Measurements from ENCODE around the gene CCNYL1. TPM values are rescaled to one million over a fixed set of nuclear protein-coding genes. Genes with fewer than 3 reads are reported as not detected.

Gene CCNYL1
- polyA plus RNA-seq, 1 of the 3 experiments (the other 2 are of a cell fraction) = 8.7 TPM

- TF ChIP-seq, protein P1, sequence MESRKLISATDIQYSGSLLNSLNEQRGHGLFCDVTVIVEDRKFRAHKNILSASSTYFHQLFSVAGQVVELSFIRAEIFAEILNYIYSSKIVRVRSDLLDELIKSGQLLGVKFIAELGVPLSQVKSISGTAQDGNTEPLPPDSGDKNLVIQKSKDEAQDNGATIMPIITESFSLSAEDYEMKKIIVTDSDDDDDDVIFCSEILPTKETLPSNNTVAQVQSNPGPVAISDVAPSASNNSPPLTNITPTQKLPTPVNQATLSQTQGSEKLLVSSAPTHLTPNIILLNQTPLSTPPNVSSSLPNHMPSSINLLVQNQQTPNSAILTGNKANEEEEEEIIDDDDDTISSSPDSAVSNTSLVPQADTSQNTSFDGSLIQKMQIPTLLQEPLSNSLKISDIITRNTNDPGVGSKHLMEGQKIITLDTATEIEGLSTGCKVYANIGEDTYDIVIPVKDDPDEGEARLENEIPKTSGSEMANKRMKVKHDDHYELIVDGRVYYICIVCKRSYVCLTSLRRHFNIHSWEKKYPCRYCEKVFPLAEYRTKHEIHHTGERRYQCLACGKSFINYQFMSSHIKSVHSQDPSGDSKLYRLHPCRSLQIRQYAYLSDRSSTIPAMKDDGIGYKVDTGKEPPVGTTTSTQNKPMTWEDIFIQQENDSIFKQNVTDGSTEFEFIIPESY (IDR thresholded peaks at IDR 0.05; ENCODE audit: borderline replicate concordance, low read depth) = no peak
- TF ChIP-seq MEF2A (IDR thresholded peaks at IDR 0.05; ENCODE audit: borderline replicate concordance, low read depth) = no peak
- no peak for TF ChIP-seq FOXM1 (IDR thresholded peaks at IDR 0.05; ENCODE audit: low read depth)
- TF ChIP-seq, protein P2, sequence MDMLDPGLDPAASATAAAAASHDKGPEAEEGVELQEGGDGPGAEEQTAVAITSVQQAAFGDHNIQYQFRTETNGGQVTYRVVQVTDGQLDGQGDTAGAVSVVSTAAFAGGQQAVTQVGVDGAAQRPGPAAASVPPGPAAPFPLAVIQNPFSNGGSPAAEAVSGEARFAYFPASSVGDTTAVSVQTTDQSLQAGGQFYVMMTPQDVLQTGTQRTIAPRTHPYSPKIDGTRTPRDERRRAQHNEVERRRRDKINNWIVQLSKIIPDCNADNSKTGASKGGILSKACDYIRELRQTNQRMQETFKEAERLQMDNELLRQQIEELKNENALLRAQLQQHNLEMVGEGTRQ (IDR thresholded peaks at IDR 0.05; ENCODE audit: borderline replicate concordance, low read depth, low read length) = no peak
- no peak for TF ChIP-seq PBX3 (IDR thresholded peaks at IDR 0.05)
- TF ChIP-seq, protein P3, sequence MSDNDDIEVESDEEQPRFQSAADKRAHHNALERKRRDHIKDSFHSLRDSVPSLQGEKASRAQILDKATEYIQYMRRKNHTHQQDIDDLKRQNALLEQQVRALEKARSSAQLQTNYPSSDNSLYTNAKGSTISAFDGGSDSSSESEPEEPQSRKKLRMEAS (IDR thresholded peaks at IDR 0.05; ENCODE audit: low read depth) = no peak
- TF ChIP-seq JUND (IDR thresholded peaks at IDR 0.05) = no peak
- TF ChIP-seq RXRA (IDR thresholded peaks at IDR 0.05; ENCODE audit: borderline replicate concordance, low read depth) = no peak
- no peak for TF ChIP-seq FOSL2 (IDR thresholded peaks at IDR 0.05; ENCODE audit: borderline replicate concordance, low read depth)
- TF ChIP-seq GATA2 (CRISPR knock-in tag; IDR thresholded peaks at IDR 0.05) = no peak
Measured at GRCh38 chr2:207790898-207791297, 79.5 kb downstream of the CCNYL1 start (continued).

- DNase-seq = no peak
- Histone ChIP-seq H2AFZ (ENCODE audit: low read depth) (no peak overlapping the region), H3K27me3 (ENCODE audit: insufficient read depth) (no peaks in the 10 kb centered on the region), H3K79me2 (ENCODE audit: insufficient read depth) (no peaks in the 10 kb centered on the region), H3K4me1 (ENCODE audit: control insufficient read depth in 1 of 2, insufficient read depth in 2 of 2, low read depth in 1 of 2, low read length in 1 of 2) (peaks cover 4 to 9% of the 10 kb centered on the region in 2 experiments; a peak in 2 of 4 replicates), H3K4me2 (no peak overlapping the region), H3K9ac (no peak overlapping the region), H3K4me3 (ENCODE audit: low read depth in 2 of 2, low read length in 1 of 2) (no peak overlapping the region), H3K9me2 (no peaks in the 10 kb centered on the region), H3K9me3 (no peaks in the 10 kb centered on the region), H3F3A (replicated peaks; ENCODE audit: insufficient read depth) (peaks cover 8% of the 10 kb centered on the region), H3K27ac (ENCODE audit: low read depth in 2 of 2, low read length in 1 of 2) (no peak overlapping the region), H3K36me3 (replicated peaks in 1 of 2; ENCODE audit: control insufficient read depth in 1 of 2, insufficient read depth in 2 of 2, low read length in 1 of 2) (no peaks in the 10 kb centered on the region), H4K20me1 (ENCODE audit: insufficient read depth) (no peaks in the 10 kb centered on the region)
- TF ChIP-seq, protein P2 (IDR thresholded peaks at IDR 0.05; ENCODE audit: borderline replicate concordance, low read depth, low read length) = no peak
- no peak for TF ChIP-seq FOXM1 (IDR thresholded peaks at IDR 0.05; ENCODE audit: low read depth)
- no peak for TF ChIP-seq TCF12 (IDR thresholded peaks at IDR 0.05)
- TF ChIP-seq TEAD4 (IDR thresholded peaks at IDR 0.05; ENCODE audit: borderline replicate concordance, insufficient read depth) = no peak
- no peak for TF ChIP-seq RFX5 (IDR thresholded peaks at IDR 0.05; ENCODE audit: low read length)
- TF ChIP-seq FOSL2 (IDR thresholded peaks at IDR 0.05; ENCODE audit: borderline replicate concordance, low read depth) = no peak
- TF ChIP-seq POLR2AphosphoS5 (IDR thresholded peaks at IDR 0.05; ENCODE audit: low read depth, low read length) = no peak
- no peak for TF ChIP-seq CHD2 (IDR thresholded peaks at IDR 0.05; ENCODE audit: low read length, partially characterized antibody)
- no peak for TF ChIP-seq GABPA (IDR thresholded peaks at IDR 0.05; ENCODE audit: low read depth)
- no peak for TF ChIP-seq SMC3 (IDR thresholded peaks at IDR 0.05; ENCODE audit: low read depth, low read length)
- TF ChIP-seq MXI1 (IDR thresholded peaks at IDR 0.05; ENCODE audit: low read depth, low read length) = no peak
- TF ChIP-seq FOXJ3 (CRISPR knock-in tag; IDR thresholded peaks at IDR 0.05) = no peak
- TF ChIP-seq PBX3 (IDR thresholded peaks at IDR 0.05) = no peak
- no peak for TF ChIP-seq YY1 (IDR thresholded peaks at IDR 0.05; ENCODE audit: low read depth)
- WGBS (ENCODE audit: low lambda C conversion rate) = 70% methylated on average over 6 of the region's 6 CpGs
- ChIA-PET CTCF (interaction anchor here (0.6 kb wide), 1 partner anchor 280 kb away, joined by 3 read pairs; no protein-coding TSS in a partner anchor), POLR2A (no interaction called here)
Measured at GRCh38 chr2:207791579-207792243, 80.3 kb downstream of the CCNYL1 start.

Measured in SK-N-SH (cell line).